Astrocyte (in vitro differentiated cells and primary cell): ENCODE data around the gene PODN. TPM values are rescaled to one million over a fixed set of nuclear protein-coding genes. Genes with fewer than 3 reads are reported as not detected.
A peak's percentile ranks its signal among the peaks of the same experiment; 100 is the strongest.

Source experiments
- DNase-seq: peaks from one replicate; pipeline ENCODE4 v3.0.0-alpha.2; 2010; ENCODE audit warnings: low read depth
- FAIRE-seq: peaks from 2 replicates; lab custom pipeline; 2011; peaks lifted over from hg19 to GRCh38; lab: Jason Lieb, UNC
- H2AFZ ChIP-seq: 2 replicates; pipeline ENCODE4 v1.6.0; 2012; ENCODE audit warnings: low read depth, low read length, inconsistent platforms
- H3K27ac ChIP-seq: 2 replicates; pipeline ENCODE4 v1.5.1; 2011; ENCODE audit warnings: low read depth, low read length, inconsistent platforms
- H3K27me3 ChIP-seq: 2 replicates; pipeline ENCODE4 v1.6.0; 2011; ENCODE audit warnings: low read length, inconsistent platforms; ENCODE audit not compliant: insufficient read depth
- H3K36me3 ChIP-seq: 2 replicates; pipeline ENCODE4 v1.5.1; 2011; ENCODE audit warnings: low read length, inconsistent platforms; ENCODE audit not compliant: insufficient read depth
- H3K4me1 ChIP-seq: 2 replicates; pipeline ENCODE4 v1.5.1; 2011; ENCODE audit warnings: low read length, inconsistent platforms; ENCODE audit not compliant: insufficient read depth
- H3K4me2 ChIP-seq: 2 replicates; pipeline ENCODE4 v1.6.0; 2012; ENCODE audit warnings: low read length, inconsistent platforms
- H3K4me3 ChIP-seq: 2 replicates; pipeline ENCODE4 v1.5.1; 2011; ENCODE audit warnings: low read depth, mild to moderate bottlenecking, low read length, inconsistent platforms; ENCODE audit not compliant: insufficient read depth
- H3K79me2 ChIP-seq: 2 replicates; pipeline ENCODE4 v1.6.0; 2012; ENCODE audit warnings: mild to moderate bottlenecking, low read length, inconsistent platforms; ENCODE audit not compliant: insufficient read depth
- H3K9ac ChIP-seq: 2 replicates; pipeline ENCODE4 v1.6.0; 2012; ENCODE audit warnings: mild to moderate bottlenecking, low read length, inconsistent platforms
- H3K9me3 ChIP-seq: 2 replicates; pipeline ENCODE4 v1.5.1; 2012; ENCODE audit warnings: low read depth, mild to moderate bottlenecking, low read length, inconsistent platforms; ENCODE audit not compliant: insufficient read depth
- H4K20me1 ChIP-seq: 2 replicates; pipeline ENCODE4 v1.6.0; 2012; ENCODE audit warnings: low read length, inconsistent platforms; ENCODE audit not compliant: insufficient read depth
- H3K27ac Mint-ChIP-seq: one replicate; pipeline ENCODE4 v1.8.0; 2021; ENCODE audit warnings: mild to moderate bottlenecking, mixed read lengths; ENCODE audit not compliant: unreplicated experiment
- H3K27me3 Mint-ChIP-seq: one replicate; pipeline ENCODE4 v1.8.0; 2021; ENCODE audit warnings: low read depth, mixed read lengths; ENCODE audit not compliant: unreplicated experiment
- H3K36me3 Mint-ChIP-seq: one replicate; pipeline ENCODE4 v1.8.0; 2021; ENCODE audit warnings: low read depth, mixed read lengths; ENCODE audit not compliant: unreplicated experiment
- H3K4me1 Mint-ChIP-seq: one replicate; pipeline ENCODE4 v1.8.0; 2021; ENCODE audit warnings: low read depth, mixed read lengths; ENCODE audit not compliant: unreplicated experiment
- H3K4me3 Mint-ChIP-seq: one replicate; pipeline ENCODE4 v1.8.0; 2021; ENCODE audit warnings: mild to moderate bottlenecking, moderate library complexity, mixed read lengths; ENCODE audit not compliant: unreplicated experiment
- H3K9me3 Mint-ChIP-seq: one replicate; pipeline ENCODE4 v1.8.0; 2021; ENCODE audit warnings: mild to moderate bottlenecking, mixed read lengths; ENCODE audit not compliant: unreplicated experiment
- EZH2 ChIP-seq: IDR thresholded peaks from 2 replicates; pipeline ENCODE4 v1.6.1; 2012; ENCODE audit warnings: mild to moderate bottlenecking, low read length, inconsistent platforms; ENCODE audit not compliant: insufficient read depth
- total RNA-seq: library from RNA; stranded (reverse); gene quantifications from 2 replicates; pipeline ENCODE4 v1.2.1, GENCODE V29; 2021
- TF ChIP-seq, protein P1 (sequence below): IDR thresholded peaks from 2 replicates; pipeline ENCODE4 v1.5.1; 2011; ENCODE audit warnings: low read depth, mild to moderate bottlenecking, inconsistent platforms, low read length, moderate library complexity; ENCODE audit not compliant: insufficient read depth

PODN gene
- total RNA-seq, 1 donor from 2014 or later: 2.6 TPM

DNA sequence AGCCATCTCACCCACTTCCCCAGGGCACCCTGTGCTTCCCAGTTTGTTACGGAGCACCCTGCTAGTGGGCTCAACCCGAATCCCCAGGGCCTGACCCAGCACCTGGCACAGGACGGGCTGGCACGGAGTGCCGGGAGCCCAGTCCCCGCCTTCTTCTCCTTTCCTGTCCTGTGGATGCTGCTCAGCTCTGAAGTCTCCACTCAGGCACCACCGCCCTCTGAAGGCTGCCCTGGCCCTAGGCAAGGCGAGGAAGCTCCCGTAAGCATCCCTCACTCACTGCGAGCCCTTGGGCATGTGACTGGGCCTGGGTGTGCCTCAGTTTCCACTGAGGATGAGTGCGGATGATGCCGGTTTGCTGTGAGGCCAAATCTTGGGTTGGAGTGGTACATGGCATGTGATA lies 58.6 kb downstream of the PODN start:
- H4K20me1 ChIP-seq: no peaks in the 10 kb centered on the region
- H3K9me3 ChIP-seq: no peaks in the 10 kb centered on the region
- Mint-ChIP-seq H3K9me3 (no peaks in the 10 kb centered on the region), H3K4me1 (peaks cover 31% of the 10 kb centered on the region), H3K36me3 (no peaks in the 10 kb centered on the region), H3K4me3 (no peak overlapping the region), H3K27ac (no peak overlapping the region), H3K27me3 (peaks cover 21% of the 10 kb centered on the region)
- H3K27me3 ChIP-seq: no peaks in the 10 kb centered on the region
- no peaks in the 10 kb centered on the region for H3K36me3 ChIP-seq
- no peak overlapping the region for H3K27ac ChIP-seq
- no peak overlapping the region for H3K4me2 ChIP-seq
- TF ChIP-seq EZH2: no peak
- TF ChIP-seq, protein P1, sequence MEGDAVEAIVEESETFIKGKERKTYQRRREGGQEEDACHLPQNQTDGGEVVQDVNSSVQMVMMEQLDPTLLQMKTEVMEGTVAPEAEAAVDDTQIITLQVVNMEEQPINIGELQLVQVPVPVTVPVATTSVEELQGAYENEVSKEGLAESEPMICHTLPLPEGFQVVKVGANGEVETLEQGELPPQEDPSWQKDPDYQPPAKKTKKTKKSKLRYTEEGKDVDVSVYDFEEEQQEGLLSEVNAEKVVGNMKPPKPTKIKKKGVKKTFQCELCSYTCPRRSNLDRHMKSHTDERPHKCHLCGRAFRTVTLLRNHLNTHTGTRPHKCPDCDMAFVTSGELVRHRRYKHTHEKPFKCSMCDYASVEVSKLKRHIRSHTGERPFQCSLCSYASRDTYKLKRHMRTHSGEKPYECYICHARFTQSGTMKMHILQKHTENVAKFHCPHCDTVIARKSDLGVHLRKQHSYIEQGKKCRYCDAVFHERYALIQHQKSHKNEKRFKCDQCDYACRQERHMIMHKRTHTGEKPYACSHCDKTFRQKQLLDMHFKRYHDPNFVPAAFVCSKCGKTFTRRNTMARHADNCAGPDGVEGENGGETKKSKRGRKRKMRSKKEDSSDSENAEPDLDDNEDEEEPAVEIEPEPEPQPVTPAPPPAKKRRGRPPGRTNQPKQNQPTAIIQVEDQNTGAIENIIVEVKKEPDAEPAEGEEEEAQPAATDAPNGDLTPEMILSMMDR: no peak
- no peak overlapping the region for H2AFZ ChIP-seq
- peaks cover 20% of the 10 kb centered on the region for H3K4me1 ChIP-seq
- no peaks in the 10 kb centered on the region for H3K79me2 ChIP-seq
- H3K9ac ChIP-seq: no peak overlapping the region
- DNase-seq (no peak), FAIRE-seq (no peak)
- H3K4me3 ChIP-seq: no peak overlapping the region

DNA sequence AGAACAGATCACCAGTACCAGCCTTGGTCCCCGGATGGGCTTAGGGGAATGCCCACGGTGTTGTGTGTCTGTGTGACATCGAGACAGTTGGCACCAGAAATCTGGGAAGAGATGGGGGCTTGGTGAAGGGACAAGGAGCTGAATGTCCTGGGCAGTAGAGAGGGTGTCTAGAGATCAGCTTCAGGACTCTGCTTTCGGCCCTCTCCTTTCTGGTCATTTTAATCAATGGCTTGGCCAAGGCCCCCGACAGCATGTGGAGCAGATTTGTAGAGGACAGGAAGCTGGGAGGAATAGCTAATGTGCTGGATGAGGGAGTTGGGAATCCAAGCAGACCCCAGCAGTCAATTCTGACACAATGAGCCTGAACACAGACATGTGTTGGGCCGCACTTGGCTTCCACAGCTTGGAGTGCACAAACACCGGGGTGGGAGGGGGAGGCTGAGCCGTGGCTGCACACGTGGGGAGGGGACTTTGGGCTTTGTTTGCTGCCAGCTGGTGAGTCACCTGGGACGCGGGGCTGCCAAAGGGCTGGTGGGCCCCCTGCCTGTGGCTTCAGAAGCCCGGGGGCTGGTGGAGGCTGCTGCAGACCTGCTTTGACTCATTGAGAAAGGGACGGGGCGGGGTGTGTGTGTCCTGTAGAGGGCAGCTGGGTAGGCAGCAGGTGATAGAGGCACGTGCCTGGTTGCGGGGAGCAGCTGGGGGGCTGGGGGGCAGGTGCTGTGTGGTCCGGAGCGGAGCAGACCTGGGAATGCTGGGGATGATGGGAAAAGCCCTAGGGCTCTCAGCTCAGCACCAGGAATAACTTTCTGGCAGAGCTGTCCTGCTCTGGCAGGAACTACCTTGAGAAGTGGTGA lies 59.5 kb downstream of the PODN start:
- Histone ChIP-seq H3K27ac (no peak overlapping the region), H3K36me3 (no peaks in the 10 kb centered on the region), H3K9ac (peak overlapping the region; percentile 46), H3K9me3 (no peaks in the 10 kb centered on the region), H3K4me3 (no peak overlapping the region), H3K79me2 (no peaks in the 10 kb centered on the region), H3K4me1 (peaks cover 20% of the 10 kb centered on the region), H3K4me2 (peak overlapping the region; percentile 17), H2AFZ (no peak overlapping the region), H3K27me3 (no peaks in the 10 kb centered on the region), H4K20me1 (no peaks in the 10 kb centered on the region)
- Mint-ChIP-seq H3K4me3 (no peak overlapping the region), H3K4me1 (peaks cover 32% of the 10 kb centered on the region), H3K9me3 (no peaks in the 10 kb centered on the region), H3K27ac (peak overlapping the region; percentile 58), H3K36me3 (no peaks in the 10 kb centered on the region), H3K27me3 (peaks cover 18% of the 10 kb centered on the region)
- FAIRE-seq: no peak
- TF ChIP-seq, protein P1: no peak
- TF ChIP-seq EZH2: no peak
- peak; percentile 83 for DNase-seq
